ENCODE measurements around the gene TRRAP.

- TF ChIP-seq CTCF (IDR thresholded peaks at IDR 0.05) (peak; percentile 84 to 99 (median 92)), POLR2A (IDR thresholded peaks at IDR 0.05) (peak; percentile 34 to 57 (median 52))
Observed at GRCh38 chr7:98878365-98879197, at the start of gene TRRAP.

Data from body of pancreas (tissue), 4 donors.